ENCODE measurements around the gene ADISSP.

ADISSP gene

DNA sequence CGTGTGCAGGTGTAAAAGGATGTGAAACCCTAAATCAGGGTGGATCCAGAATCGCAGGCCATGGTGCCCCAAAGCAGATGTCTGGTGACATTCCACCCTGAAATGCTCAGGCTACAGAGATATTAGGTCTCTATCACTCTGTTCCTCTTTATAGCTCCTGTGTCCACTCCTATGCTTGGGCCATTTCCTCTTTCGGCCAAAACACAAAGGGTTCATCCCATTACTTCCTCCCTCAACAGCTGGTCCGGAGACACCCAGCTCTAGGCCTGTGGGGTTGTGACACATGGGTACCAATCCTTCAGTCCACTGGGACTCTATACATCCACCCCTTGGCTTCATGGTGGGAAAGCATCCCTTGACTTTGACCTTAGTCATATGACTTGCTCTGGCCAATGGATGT is 53.5 kb downstream of the ADISSP start:
- DNase-seq (ENCODE audit: low read depth in 2 of 2), result no peak

- DNase-seq (ENCODE audit: low read depth in 2 of 2), result no peak
Measured at GRCh38 chr20:3712279-3712873, 55.2 kb downstream of the ADISSP start, which contains the start of gene SIGLEC1. TSS of gene SIGLEC1 (minus strand) at chr20:3712600. CDS start at chr20:3707128, 5,472 bp downstream.

- no peak for DNase-seq (ENCODE audit: low read depth in 2 of 2)
Measured at GRCh38 chr20:3711484-3711941, 56.0 kb downstream of the ADISSP start.

- DNase-seq (ENCODE audit: low read depth in 2 of 2), result peak; percentile 36 to 50
Measured at GRCh38 chr20:3710703-3711483, 56.7 kb downstream of the ADISSP start.

GRCh38 chr20:3710011-3710466 is 57.5 kb downstream of the ADISSP start:
- no peak for DNase-seq (ENCODE audit: low read depth in 2 of 2)

GRCh38 chr20:3707508-3707899 is 60.0 kb downstream of the ADISSP start:
- DNase-seq (ENCODE audit: low read depth in 2 of 2), result no peak

GRCh38 chr20:3706774-3707507 is 60.6 kb downstream of the ADISSP start:
- DNase-seq (ENCODE audit: low read depth in 2 of 2), result no peak

DNA sequence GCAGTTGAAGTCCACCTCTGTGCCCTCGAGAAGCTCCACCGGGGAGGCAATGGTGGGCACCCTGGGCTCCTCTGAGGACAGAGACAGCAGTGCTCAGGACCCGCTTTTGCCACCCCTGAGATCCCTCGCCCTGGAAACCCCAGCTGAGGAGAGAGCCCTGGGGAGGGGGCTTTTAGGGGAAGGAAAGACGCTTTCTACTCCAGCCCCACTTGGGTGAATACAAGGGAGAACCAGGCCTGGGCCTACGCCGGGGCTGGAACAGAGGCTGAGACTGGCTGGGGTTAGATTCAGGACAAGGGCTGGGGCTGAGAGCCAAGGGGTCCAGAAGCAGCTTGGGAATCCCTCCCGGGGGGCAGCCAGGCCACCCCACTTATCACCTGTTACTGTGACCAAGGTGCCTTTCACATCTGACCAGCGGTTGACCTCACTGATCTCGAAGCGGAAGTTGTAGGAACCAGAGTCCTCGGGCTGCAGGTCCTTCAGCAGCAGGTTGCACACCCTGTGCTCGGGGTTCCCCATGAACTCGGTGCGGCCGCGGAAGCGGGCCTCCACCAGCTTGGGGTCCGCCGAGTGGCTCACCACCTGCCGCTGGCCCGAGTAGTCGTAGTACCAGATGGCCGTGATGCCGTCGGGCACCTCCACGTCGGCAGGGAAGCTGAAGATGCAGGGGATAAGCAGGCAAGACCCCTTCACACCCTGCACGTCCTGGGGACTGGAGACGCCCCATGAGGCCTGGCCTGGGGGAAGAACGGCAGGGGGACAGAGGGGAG is 61.4 kb downstream of the ADISSP start:
- no peak for DNase-seq (ENCODE audit: low read depth in 2 of 2)

- no peak for DNase-seq (ENCODE audit: low read depth in 2 of 2)
Measured at GRCh38 chr20:3705491-3705969, 62.0 kb downstream of the ADISSP start.

DNA sequence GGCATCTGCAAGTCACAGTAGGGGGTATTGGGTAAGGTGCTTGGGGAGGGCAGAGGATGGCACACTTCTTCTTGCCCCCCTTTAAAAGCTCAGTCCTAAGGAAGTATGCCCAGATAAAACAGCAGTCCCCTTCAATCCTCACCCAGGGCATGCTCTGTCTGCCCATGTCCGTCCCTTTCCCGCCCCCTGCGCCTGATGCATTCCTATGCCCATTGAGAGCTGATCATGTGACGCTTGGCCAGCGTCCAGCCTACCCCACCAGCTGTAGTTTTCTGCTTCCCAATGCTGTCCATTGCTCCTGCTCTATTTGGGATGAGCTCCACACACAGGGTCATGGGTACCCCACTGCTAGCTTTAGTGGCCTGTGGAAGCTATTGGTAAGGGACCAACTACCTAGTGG is 63.5 kb downstream of the ADISSP start:
- DNase-seq (ENCODE audit: low read depth in 2 of 2), result no peak

Measured in stimulated activated CD8-positive, alpha-beta memory T cell treated with anti-CD3 and anti-CD28 coated beads, Interleukin-7, amount 100 ng/mL, for 4 hours (primary cell).